K562 (cell line): Measurements from ENCODE around the gene CUX1.
A peak's percentile ranks its signal among the peaks of the same experiment; 100 is the strongest.

Experiments used
- CHD2 ChIP-seq: IDR thresholded peaks from 2 replicates; pipeline ENCODE4 v1.6.1; 2011; ENCODE audit warnings: low read depth, low read length
- CTCF ChIP-seq, 3 experiments: IDR thresholded peaks in 2 of 3; conservative IDR thresholded peaks in 1 of 3; 2 replicates each; pipeline ENCODE4 v1.5.1; 2011 to 2012; ENCODE audit warnings: low read length in 3 of 3, mild to moderate bottlenecking in 3 of 3, control low read depth in 2 of 3, improper control_type of control experiment in 1 of 3, inconsistent platforms in 1 of 3, low read depth in 1 of 3, mixed read lengths in 1 of 3, moderate library complexity in 1 of 3; ENCODE audit not compliant: insufficient read depth in 2 of 3
- EZH2 ChIP-seq: IDR thresholded peaks from 2 replicates; pipeline ENCODE4 v1.6.1; 2012; ENCODE audit warnings: low read depth, mild to moderate bottlenecking, inconsistent platforms, low read length, borderline replicate concordance
- FOS ChIP-seq: IDR thresholded peaks from 3 replicates; pipeline ENCODE4 v1.6.1; 2011; ENCODE audit not compliant: insufficient read length; ENCODE audit errors: extremely low read depth
- NRF1 ChIP-seq, 2 experiments: fragments of 450-650 bp; IDR thresholded peaks in 1 of 2; conservative IDR thresholded peaks in 1 of 2; 2 replicates each; pipeline ENCODE4 v1.6.1; 2014; ENCODE audit warnings: mild to moderate bottlenecking in 2 of 2
- POLR2A ChIP-seq: fragments of 450-650 bp; conservative IDR thresholded peaks from 2 replicates; pipeline ENCODE4 v1.6.1; 2016
- RCOR1 ChIP-seq, 2 experiments: IDR thresholded peaks; 2 replicates each; pipeline ENCODE4 v1.6.1; 2012; ENCODE audit warnings: low read depth in 2 of 2, low read length in 2 of 2, borderline replicate concordance in 1 of 2, improper control_type of control experiment in 1 of 2
- REST ChIP-seq, 2 experiments: fragments of 450-650 bp; formaldehyde crosslinking in 1 of 2; IDR thresholded peaks; 2 replicates each; pipeline versions ENCODE4 v1.4.0 to v1.6.1; 2014 to 2020; ENCODE audit warnings: mild to moderate bottlenecking in 2 of 2, borderline replicate concordance in 1 of 2, low read depth in 1 of 2
- SLC30A9 ChIP-seq: fragments of 250-450 bp; sonication (Bioruptor Pico); IDR thresholded peaks from 2 replicates; pipeline ENCODE4 v1.8.0; 2022; ENCODE audit warnings: mild to moderate bottlenecking, moderate library complexity
- SMARCA4 ChIP-seq: fragments of 450-650 bp; IDR thresholded peaks from 2 replicates; pipeline ENCODE4 v1.6.1; 2016
- SP1 ChIP-seq: sonication (generic); formaldehyde crosslinking; IDR thresholded peaks from 2 replicates; pipeline ENCODE4 v1.8.1; 2022; ENCODE audit warnings: mild to moderate bottlenecking, missing genetic modification reagents
- TARDBP ChIP-seq: fragments of 450-650 bp; IDR thresholded peaks from 2 replicates; pipeline ENCODE4 v1.6.1; 2016
- ZBTB49 ChIP-seq: sonication (generic); formaldehyde crosslinking; IDR thresholded peaks from 2 replicates; pipeline ENCODE4 v1.8.0; 2022; ENCODE audit warnings: missing genetic modification reagents, mild to moderate bottlenecking, borderline replicate concordance
- ZNF449 ChIP-seq: fragments of 250-450 bp; sonication (Bioruptor Pico); IDR thresholded peaks from 2 replicates; pipeline ENCODE4 v1.8.0; 2022; ENCODE audit warnings: moderate library complexity, mild to moderate bottlenecking, inconsistent platforms

DNA sequence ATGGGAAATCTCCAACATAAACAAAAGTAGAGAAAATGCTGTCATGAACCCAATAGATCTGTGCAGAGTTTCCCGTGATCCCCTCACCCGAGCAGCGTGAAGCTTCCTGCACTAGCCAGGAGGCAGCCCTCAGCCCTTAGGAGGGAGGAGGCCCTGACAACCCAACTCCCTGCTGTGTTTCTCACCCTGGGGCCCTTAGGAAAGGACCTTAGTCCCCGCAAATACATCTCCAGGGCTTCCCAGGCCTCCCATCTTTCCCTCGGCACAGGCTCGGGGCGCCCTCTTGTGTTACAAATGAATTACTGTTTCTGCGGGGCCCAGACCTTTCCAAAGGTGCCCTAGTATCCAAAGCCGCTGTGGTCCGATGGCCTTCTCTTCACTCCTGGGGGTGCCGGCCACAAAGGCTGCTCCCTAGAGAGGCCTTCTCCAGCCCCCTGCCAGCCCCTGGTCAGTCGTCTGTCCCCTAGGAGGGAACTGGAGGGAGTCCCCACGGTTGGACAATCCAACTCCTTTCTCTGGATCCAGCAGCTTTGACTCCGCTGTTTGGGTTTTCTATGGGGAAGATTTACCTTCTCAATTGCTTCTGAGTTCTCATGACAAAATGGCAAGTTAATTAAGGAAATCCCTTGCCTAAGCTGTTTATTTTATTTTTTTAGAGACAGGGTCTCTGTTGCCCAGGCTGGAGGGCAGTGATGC is 419.3 kb downstream of the CUX1 start:
- TF ChIP-seq REST (IDR thresholded peaks at IDR 0.05; ENCODE audit: borderline replicate concordance) (peak; percentile 79; the same call in 1 of the 2 replicates), REST (CRISPR knock-in tag; IDR thresholded peaks at IDR 0.05; ENCODE audit: low read depth) (no peak), CTCF (IDR thresholded peaks at IDR 0.05 in 2 of 3, conservative IDR thresholded peaks at IDR 0.05 in 1 of 3; ENCODE audit: insufficient read depth in 2 of 3, low read depth in 1 of 3, low read length in 3 of 3) (peak; percentile 85 to 94 (median 90)), NRF1 (conservative IDR thresholded peaks at IDR 0.05 in 1 of 2, IDR thresholded peaks at IDR 0.05 in 1 of 2) (no peak), FOS (no peak), EZH2 (no peak), TARDBP (no peak), ZNF449 (no peak), POLR2A (no peak), SLC30A9 (CRISPR knock-in tag) (no peak), RCOR1 (IDR thresholded peaks at IDR 0.05; ENCODE audit: borderline replicate concordance in 1 of 2, low read depth in 2 of 2, low read length in 2 of 2) (peak in 1 of 2 experiments; percentile 37; a peak in 1 of 4 replicates), ZBTB49 (CRISPR knock-in tag) (no peak), SP1 (CRISPR knock-in tag) (no peak), CHD2 (no peak), SMARCA4 (no peak)
